H9 (cell line): ENCODE measurements around the gene LIM2. TPM values are rescaled to one million over a fixed set of nuclear protein-coding genes. Genes with fewer than 3 reads are reported as not detected.

Experiments
- DNase-seq: peaks from one replicate; pipeline ENCODE4 v3.0.0-alpha.2; 2017
- H2AFZ ChIP-seq: one replicate; pipeline ENCODE4 v1.6.1; 2013; ENCODE audit warnings: mild to moderate bottlenecking, low read length, control low read depth, moderate library complexity
- H2AK5ac ChIP-seq: 2 replicates; pipeline ENCODE4 v1.6.1; 2013; ENCODE audit warnings: low read length, control low read depth, mixed read lengths; ENCODE audit not compliant: insufficient read length
- H2BK120ac ChIP-seq: one replicate; pipeline ENCODE4 v1.6.1; 2013; ENCODE audit warnings: low read depth, mild to moderate bottlenecking, low read length, control low read depth, inconsistent platforms; ENCODE audit not compliant: poor library complexity, severe bottlenecking
- H2BK12ac ChIP-seq: 2 replicates; pipeline ENCODE4 v1.6.1; 2013; ENCODE audit warnings: low read length, control low read depth, mixed read lengths, low read depth; ENCODE audit not compliant: insufficient read length
- H2BK15ac ChIP-seq: 2 replicates; pipeline ENCODE4 v1.6.1; 2013; ENCODE audit warnings: low read depth, low read length, control low read depth
- H2BK20ac ChIP-seq: one replicate; pipeline ENCODE4 v1.6.1; 2013; ENCODE audit warnings: low read depth, mild to moderate bottlenecking, low read length, control low read depth, inconsistent platforms; ENCODE audit not compliant: poor library complexity, severe bottlenecking
- H2BK5ac ChIP-seq: 2 replicates; pipeline ENCODE4 v1.6.1; 2013; ENCODE audit warnings: low read length, control low read depth, mixed read lengths; ENCODE audit not compliant: insufficient read length
- H3K14ac ChIP-seq: 2 replicates; pipeline ENCODE4 v1.6.1; 2013; ENCODE audit warnings: low read length, control low read depth; ENCODE audit not compliant: insufficient read depth
- H3K18ac ChIP-seq: 2 replicates; pipeline ENCODE4 v1.6.1; 2013; ENCODE audit warnings: low read depth, mild to moderate bottlenecking, mixed read lengths, low read length, control low read depth; ENCODE audit not compliant: insufficient read length
- H3K23ac ChIP-seq: 2 replicates; pipeline ENCODE4 v1.6.1; 2013; ENCODE audit warnings: low read length, control low read depth, mixed read lengths, low read depth; ENCODE audit not compliant: insufficient read length
- H3K23me2 ChIP-seq: 2 replicates; pipeline ENCODE4 v1.6.1; 2013; ENCODE audit warnings: low read depth, mild to moderate bottlenecking, mixed read lengths, low read length, control low read depth; ENCODE audit not compliant: insufficient read length, poor library complexity, severe bottlenecking
- H3K27ac ChIP-seq: 2 replicates; pipeline ENCODE4 v1.5.1; 2013; ENCODE audit warnings: low read length, control low read depth, mixed read lengths, low read depth; ENCODE audit not compliant: insufficient read length
- H3K27me3 ChIP-seq: 2 replicates; pipeline ENCODE4 v1.6.1; 2013; ENCODE audit warnings: low read length, control low read depth, inconsistent platforms; ENCODE audit not compliant: insufficient read depth
- H3K4ac ChIP-seq: 2 replicates; pipeline ENCODE4 v1.6.1; 2013; ENCODE audit warnings: low read depth, mild to moderate bottlenecking, control low read depth, inconsistent platforms, low read length, moderate library complexity
- H3K4me1 ChIP-seq: 2 replicates; pipeline ENCODE4 v1.6.1; 2013; ENCODE audit warnings: low read length, control low read depth, inconsistent platforms; ENCODE audit not compliant: insufficient read depth
- H3K4me2 ChIP-seq: 2 replicates; pipeline ENCODE4 v1.6.1; 2013; ENCODE audit warnings: low read length, control low read depth, mixed read lengths; ENCODE audit not compliant: insufficient read length, insufficient read depth
- H3K56ac ChIP-seq: 2 replicates; pipeline ENCODE4 v1.6.1; 2013; ENCODE audit warnings: low read depth, mild to moderate bottlenecking, mixed read lengths, low read length, control low read depth; ENCODE audit not compliant: insufficient read length
- H3K79me1 ChIP-seq: 2 replicates; pipeline ENCODE4 v1.6.1; 2013; ENCODE audit warnings: low read depth, mild to moderate bottlenecking, moderate library complexity, low read length, control low read depth, inconsistent platforms; ENCODE audit not compliant: insufficient read depth, poor library complexity, severe bottlenecking
- H3K79me2 ChIP-seq: 2 replicates; pipeline ENCODE4 v1.6.1; 2013; ENCODE audit warnings: low read length, control low read depth, inconsistent platforms; ENCODE audit not compliant: insufficient read depth
- H3K9ac ChIP-seq: 2 replicates; pipeline ENCODE4 v1.6.1; 2013; ENCODE audit warnings: low read length, control low read depth, mixed read lengths; ENCODE audit not compliant: insufficient read length; ENCODE audit errors: extremely low read depth
- H3K9me3 ChIP-seq: one replicate; pipeline ENCODE4 v1.6.1; 2013; ENCODE audit warnings: low read depth, low read length, inconsistent platforms; ENCODE audit not compliant: control insufficient read depth
- H3T11ph ChIP-seq: one replicate; pipeline ENCODE4 v1.6.1; 2013; ENCODE audit warnings: mild to moderate bottlenecking, low read length, control low read depth, inconsistent platforms
- H4K20me1 ChIP-seq: one replicate; pipeline ENCODE4 v1.6.1; 2013; ENCODE audit not compliant: control insufficient read depth, insufficient read length, insufficient read depth
- H4K5ac ChIP-seq: 2 replicates; pipeline ENCODE4 v1.6.1; 2013; ENCODE audit warnings: low read depth, mild to moderate bottlenecking, mixed read lengths, low read length, control low read depth; ENCODE audit not compliant: insufficient read length
- H4K8ac ChIP-seq: replicated peaks from 2 replicates; pipeline ENCODE4 v1.6.1; 2013; ENCODE audit warnings: low read length, control low read depth, mixed read lengths, low read depth; ENCODE audit not compliant: insufficient read length
- H4K91ac ChIP-seq: 2 replicates; pipeline ENCODE4 v1.6.1; 2013; ENCODE audit warnings: low read depth, mild to moderate bottlenecking, moderate library complexity, mixed read lengths, low read length, control low read depth; ENCODE audit not compliant: insufficient read length
- H3K27ac Mint-ChIP-seq, 3 experiments: 2 replicates in 2 of 3; 3 replicates in 1 of 3; pipeline ENCODE4 v1.8.0; 2020 to 2021; ENCODE audit warnings: mixed read lengths in 3 of 3, mild to moderate bottlenecking in 1 of 3, moderate library complexity in 1 of 3
- H3K27me3 Mint-ChIP-seq: 2 replicates; pipeline ENCODE4 v1.8.0; 2021; ENCODE audit warnings: low read depth, mild to moderate bottlenecking, moderate library complexity, mixed read lengths
- H3K36me3 Mint-ChIP-seq, 3 experiments: 2 replicates in 2 of 3; 3 replicates in 1 of 3; pipeline ENCODE4 v1.8.0; 2020 to 2021; ENCODE audit warnings: low read depth in 3 of 3, mixed read lengths in 3 of 3; ENCODE audit not compliant: insufficient read depth in 1 of 3
- H3K4me1 Mint-ChIP-seq, 2 experiments: 2 replicates each; pipeline ENCODE4 v1.8.0; 2020; ENCODE audit warnings: mixed read lengths in 2 of 2
- H3K4me3 Mint-ChIP-seq, 2 experiments: 2 replicates in 1 of 2; 3 replicates in 1 of 2; pipeline ENCODE4 v1.8.0; 2020 to 2021; ENCODE audit warnings: mild to moderate bottlenecking in 2 of 2, mixed read lengths in 2 of 2, moderate library complexity in 1 of 2
- H3K9me3 Mint-ChIP-seq, 2 experiments: 2 replicates in 1 of 2; 3 replicates in 1 of 2; pipeline ENCODE4 v1.8.0; 2020; ENCODE audit warnings: mild to moderate bottlenecking in 2 of 2, mixed read lengths in 2 of 2, moderate library complexity in 1 of 2
- WGBS: extraction: QIAGEN DNeasy Blood & Tissue Kit; methylation state at CpG from one replicate; pipeline ENCODE4 v1.1.7; 2013; ENCODE audit warnings: missing lambda C conversion rate, low lambda C conversion rate, mixed read lengths; ENCODE audit not compliant: insufficient read length; ENCODE audit errors: extremely low coverage; 5-methylcytosine and 5-hydroxymethylcytosine counted together
- total RNA-seq: library from RNA; stranded (reverse); gene quantifications from 2 replicates; pipeline ENCODE4 v1.2.1, GENCODE V29; 2021
- TF ChIP-seq, protein P1 (sequence below): fragments of 200-600 bp; sonication (generic); conservative IDR thresholded peaks from 3 replicates; pipeline ENCODE4 v1.8.0; 2021; ENCODE audit warnings: antibody characterized with exemption, mild to moderate bottlenecking

Gene LIM2
- total RNA-seq, 1 experiment from 2014 or later: not detected

DNA sequence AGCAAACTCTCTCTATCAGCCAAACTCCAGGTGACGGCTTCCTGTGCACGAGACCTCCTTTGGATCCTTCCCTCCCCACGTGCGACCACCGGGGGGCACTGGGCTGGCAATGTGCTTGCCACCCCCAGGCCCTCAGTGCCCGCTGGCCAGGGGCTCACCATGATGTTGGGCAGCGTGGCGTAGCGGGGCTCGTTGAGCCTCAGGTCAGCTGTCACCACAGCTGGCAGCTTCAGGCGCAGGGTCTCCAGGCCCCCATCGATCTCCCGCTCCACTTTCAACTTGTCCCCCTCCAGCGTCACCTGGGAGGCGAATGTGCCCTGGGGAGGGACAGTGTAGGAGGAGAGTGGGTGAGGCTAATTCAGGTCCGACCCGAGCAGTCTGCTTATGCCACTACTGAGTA, 41.0 kb downstream of the LIM2 start:
- Histone ChIP-seq H2BK20ac (no peak overlapping the region), H3K18ac (no peak overlapping the region), H3K27me3 (no peaks in the 10 kb centered on the region), H3K9ac (no peak overlapping the region), H3K23ac (no peak overlapping the region), H3K14ac (no peak overlapping the region), H3K79me2 (no peaks in the 10 kb centered on the region), H4K5ac (no peak overlapping the region), H4K8ac (no peak overlapping the region), H4K20me1 (no peaks in the 10 kb centered on the region), H4K91ac (no peak overlapping the region), H2BK120ac (no peak overlapping the region), H2BK12ac (no peak overlapping the region), H3K9me3 (no peaks in the 10 kb centered on the region), H2AK5ac (no peak overlapping the region), H3K79me1 (no peaks in the 10 kb centered on the region), H2BK15ac (no peak overlapping the region), H3K4me2 (no peak overlapping the region), H3K27ac (no peak overlapping the region), H3T11ph (no peak overlapping the region), H3K23me2 (no peaks in the 10 kb centered on the region), H3K56ac (no peak overlapping the region), H2BK5ac (no peak overlapping the region), H2AFZ (no peak overlapping the region), H3K4me1 (peaks cover 11% of the 10 kb centered on the region), H3K4ac (no peak overlapping the region)
- Mint-ChIP-seq H3K27me3 (peaks cover 6% of the 10 kb centered on the region), H3K36me3 (peaks cover 2 to 22% (median 16%) of the 10 kb centered on the region in 3 experiments; a peak in 5 of 7 replicates), H3K4me1 (peaks cover 12% of the 10 kb centered on the region in 2 experiments), H3K27ac (peak overlapping the region in 1 of 3 experiments; percentile 87; a peak in 1 of 7 replicates), H3K9me3 (no peaks in the 10 kb centered on the region), H3K4me3 (no peak overlapping the region)
- no peak for DNase-seq
- TF ChIP-seq, protein P1, sequence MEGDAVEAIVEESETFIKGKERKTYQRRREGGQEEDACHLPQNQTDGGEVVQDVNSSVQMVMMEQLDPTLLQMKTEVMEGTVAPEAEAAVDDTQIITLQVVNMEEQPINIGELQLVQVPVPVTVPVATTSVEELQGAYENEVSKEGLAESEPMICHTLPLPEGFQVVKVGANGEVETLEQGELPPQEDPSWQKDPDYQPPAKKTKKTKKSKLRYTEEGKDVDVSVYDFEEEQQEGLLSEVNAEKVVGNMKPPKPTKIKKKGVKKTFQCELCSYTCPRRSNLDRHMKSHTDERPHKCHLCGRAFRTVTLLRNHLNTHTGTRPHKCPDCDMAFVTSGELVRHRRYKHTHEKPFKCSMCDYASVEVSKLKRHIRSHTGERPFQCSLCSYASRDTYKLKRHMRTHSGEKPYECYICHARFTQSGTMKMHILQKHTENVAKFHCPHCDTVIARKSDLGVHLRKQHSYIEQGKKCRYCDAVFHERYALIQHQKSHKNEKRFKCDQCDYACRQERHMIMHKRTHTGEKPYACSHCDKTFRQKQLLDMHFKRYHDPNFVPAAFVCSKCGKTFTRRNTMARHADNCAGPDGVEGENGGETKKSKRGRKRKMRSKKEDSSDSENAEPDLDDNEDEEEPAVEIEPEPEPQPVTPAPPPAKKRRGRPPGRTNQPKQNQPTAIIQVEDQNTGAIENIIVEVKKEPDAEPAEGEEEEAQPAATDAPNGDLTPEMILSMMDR: peak; percentile 43
- WGBS: no CpG with 5 or more reads among the region's 17 CpGs
